Measurements from ENCODE around the gene RBM42.

DNA sequence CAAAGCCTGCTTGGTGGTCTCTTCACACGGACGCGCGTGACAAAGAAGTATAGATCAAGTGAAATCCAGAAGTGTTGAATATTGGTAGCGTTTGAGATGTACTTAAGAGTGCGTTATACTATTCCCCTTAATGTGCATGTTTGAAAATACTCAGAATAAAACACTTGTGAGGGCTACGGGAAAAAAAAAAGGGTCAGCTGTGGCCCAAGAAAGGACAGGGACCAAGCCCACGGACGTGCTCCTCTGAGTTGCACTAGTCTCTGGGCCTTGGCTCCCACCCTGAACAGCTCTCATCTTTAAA is 622 bp upstream of the RBM42 start:
- TF ChIP-seq, protein P1, sequence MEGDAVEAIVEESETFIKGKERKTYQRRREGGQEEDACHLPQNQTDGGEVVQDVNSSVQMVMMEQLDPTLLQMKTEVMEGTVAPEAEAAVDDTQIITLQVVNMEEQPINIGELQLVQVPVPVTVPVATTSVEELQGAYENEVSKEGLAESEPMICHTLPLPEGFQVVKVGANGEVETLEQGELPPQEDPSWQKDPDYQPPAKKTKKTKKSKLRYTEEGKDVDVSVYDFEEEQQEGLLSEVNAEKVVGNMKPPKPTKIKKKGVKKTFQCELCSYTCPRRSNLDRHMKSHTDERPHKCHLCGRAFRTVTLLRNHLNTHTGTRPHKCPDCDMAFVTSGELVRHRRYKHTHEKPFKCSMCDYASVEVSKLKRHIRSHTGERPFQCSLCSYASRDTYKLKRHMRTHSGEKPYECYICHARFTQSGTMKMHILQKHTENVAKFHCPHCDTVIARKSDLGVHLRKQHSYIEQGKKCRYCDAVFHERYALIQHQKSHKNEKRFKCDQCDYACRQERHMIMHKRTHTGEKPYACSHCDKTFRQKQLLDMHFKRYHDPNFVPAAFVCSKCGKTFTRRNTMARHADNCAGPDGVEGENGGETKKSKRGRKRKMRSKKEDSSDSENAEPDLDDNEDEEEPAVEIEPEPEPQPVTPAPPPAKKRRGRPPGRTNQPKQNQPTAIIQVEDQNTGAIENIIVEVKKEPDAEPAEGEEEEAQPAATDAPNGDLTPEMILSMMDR (IDR thresholded peaks at IDR 0.05; ENCODE audit: insufficient read depth, low read length, poor library complexity, severe bottlenecking): no peak
- TF ChIP-seq EZH2phosphoT487 (conservative IDR thresholded peaks at IDR 0.05; ENCODE audit: low read length): no peak

Measured in SU-DHL-6 (cell line).